C4-2B (cell line): ENCODE results near the gene MSRB3.

Experiments
- H3K27ac ChIP-seq: fragments of 450-650 bp; 2 replicates; pipeline ENCODE4 v1.5.1; 2017
- CTCF ChIP-seq: fragments of 450-650 bp; conservative IDR thresholded peaks from 2 replicates; pipeline ENCODE4 v1.5.1; 2017; ENCODE audit warnings: mild to moderate bottlenecking
- ZFX ChIP-seq: fragments of 450-650 bp; IDR thresholded peaks from 2 replicates; pipeline ENCODE4 v1.6.1; 2017

The MSRB3 gene

DNA sequence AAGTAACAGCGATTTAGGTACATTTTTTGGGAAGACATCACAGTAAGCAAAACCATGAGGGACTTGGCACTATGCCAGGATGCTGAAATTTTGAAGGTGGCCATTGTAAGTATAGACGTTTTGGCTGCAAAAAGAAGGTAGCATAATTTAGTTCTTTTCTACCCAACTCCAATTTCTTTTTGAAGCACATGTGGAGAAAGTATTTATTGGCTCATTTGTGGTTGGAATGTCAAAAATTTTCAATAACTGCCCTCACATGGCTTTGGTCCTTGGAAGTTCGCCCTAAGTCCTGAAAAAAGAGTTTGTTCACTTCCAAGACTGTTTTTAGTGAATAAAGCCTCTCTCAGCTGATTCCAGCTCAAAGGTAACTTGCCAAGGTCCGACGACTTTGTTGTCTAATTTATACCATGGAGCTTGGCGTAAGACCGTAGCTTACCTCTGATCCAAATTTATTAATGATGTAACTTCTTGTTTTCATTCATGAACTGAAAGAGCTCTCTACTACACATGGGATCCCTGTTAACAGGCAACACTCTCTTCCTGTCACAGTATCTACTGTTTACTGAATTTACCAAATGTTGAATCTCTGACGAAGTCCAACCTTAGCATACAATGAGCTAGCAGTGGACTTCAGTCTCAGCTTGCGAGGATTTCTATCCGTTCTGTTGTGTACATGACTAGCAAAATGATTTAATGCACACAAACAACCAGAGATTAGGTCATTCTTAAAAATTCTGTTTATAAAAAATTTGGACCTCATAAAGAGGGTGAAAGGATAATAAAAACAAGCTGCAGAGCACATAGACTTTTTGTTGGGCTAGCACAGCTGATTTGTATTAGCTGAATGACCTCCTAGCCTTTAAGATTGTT, 49.0 kb downstream of the MSRB3 start:
- TF ChIP-seq ZFX: no peak

DNA sequence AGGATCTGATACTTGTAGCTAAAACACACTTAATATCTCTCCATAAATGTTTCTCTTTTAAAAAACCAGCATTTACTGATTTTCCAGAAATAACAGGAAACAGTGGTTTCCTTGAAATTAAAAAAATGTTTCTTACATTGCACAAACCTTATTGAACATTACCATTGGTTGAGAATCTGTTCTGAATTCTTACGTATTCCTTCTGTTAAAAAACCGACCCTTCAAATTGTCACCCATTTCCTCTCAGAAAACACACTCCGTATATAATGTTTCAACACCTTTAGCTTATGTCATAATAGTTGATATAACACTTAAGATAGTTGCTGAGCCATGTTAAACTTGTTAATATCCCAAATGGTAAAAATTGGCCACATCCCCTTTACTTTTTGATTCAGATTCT, 51.2 kb downstream of the MSRB3 start:
- TF ChIP-seq CTCF: no peak
- TF ChIP-seq ZFX: no peak
- no peak overlapping the region for H3K27ac ChIP-seq

More for the DNA sequence above, 49.0 kb downstream of the MSRB3 start:
- no peak overlapping the region for H3K27ac ChIP-seq

GRCh38 chr12:65330331-65330730, 51.8 kb downstream of the MSRB3 start:
- no peak overlapping the region for H3K27ac ChIP-seq

GRCh38 chr12:65331456-65331855, 53.0 kb downstream of the MSRB3 start:
- H3K27ac ChIP-seq: no peak overlapping the region
- TF ChIP-seq CTCF (no peak), ZFX (no peak)

More at GRCh38 chr12:65330331-65330730, 51.8 kb downstream of the MSRB3 start:
- TF ChIP-seq CTCF (no peak), ZFX (no peak)

- TF ChIP-seq ZFX (no peak), CTCF (no peak)
- H3K27ac ChIP-seq: no peak overlapping the region
These were observed 55.2 kb downstream of the MSRB3 start for GRCh38 chr12:65333649-65334048.

- no peak overlapping the region for H3K27ac ChIP-seq
- TF ChIP-seq CTCF (no peak), ZFX (no peak)
These were observed 56.0 kb downstream of the MSRB3 start for GRCh38 chr12:65334521-65334920.

GRCh38 chr12:65335021-65335714, 56.7 kb downstream of the MSRB3 start:
- H3K27ac ChIP-seq: no peak overlapping the region
- no peak for TF ChIP-seq ZFX
- no peak for TF ChIP-seq CTCF
